BE2C (cell line): ENCODE results near the gene SH2D5.

Source experiments
- DNase-seq: peaks from one replicate; pipeline ENCODE4 v3.0.0-alpha.2; 2020
- H3K27me3 ChIP-seq: fragments of 250-450 bp; sonication (Bioruptor Pico); 2 replicates; pipeline ENCODE4 v1.5.1; 2020; ENCODE audit warnings: mild to moderate bottlenecking
- H3K36me3 ChIP-seq: fragments of 250-450 bp; sonication (Bioruptor Pico); 2 replicates; pipeline ENCODE4 v1.5.1; 2020; ENCODE audit warnings: mild to moderate bottlenecking
- H3K4me1 ChIP-seq: fragments of 250-450 bp; sonication (Bioruptor Pico); 2 replicates; pipeline ENCODE4 v1.5.1; 2020
- H3K4me3 ChIP-seq: 2 replicates; pipeline ENCODE4 v1.5.1; 2011; ENCODE audit warnings: low read depth, low read length
- H3K9me3 ChIP-seq: fragments of 250-450 bp; sonication (Bioruptor Pico); 2 replicates; pipeline ENCODE4 v1.5.1; 2020
- TF ChIP-seq, protein P1 (sequence below): IDR thresholded peaks from 2 replicates; pipeline ENCODE4 v1.5.1; 2012; ENCODE audit warnings: mild to moderate bottlenecking, low read depth, low read length

SH2D5 gene

DNA sequence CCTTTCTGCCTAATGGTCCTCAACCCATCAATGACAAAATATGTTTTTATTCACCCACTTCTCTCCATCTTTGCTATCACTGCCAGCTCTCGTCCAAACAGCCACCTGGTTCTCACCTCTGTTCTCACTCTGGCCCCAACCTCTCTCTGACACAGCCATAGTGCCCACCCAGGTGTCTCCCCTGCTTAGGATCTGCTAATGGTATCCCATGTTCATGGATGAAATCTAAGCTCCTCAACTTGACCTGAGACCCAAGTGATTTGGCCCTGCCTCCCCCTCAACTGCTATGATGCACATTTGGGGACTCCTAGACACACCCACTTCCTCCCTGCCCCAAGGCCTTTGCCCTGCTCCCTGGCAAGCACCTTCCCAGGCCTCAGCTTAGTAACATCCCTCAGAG, 40.6 kb downstream of the SH2D5 start:
- Histone ChIP-seq H3K4me3 (no peak overlapping the region), H3K27me3 (no peaks in the 10 kb centered on the region), H3K4me1 (no peaks in the 10 kb centered on the region), H3K36me3 (no peaks in the 10 kb centered on the region), H3K9me3 (no peaks in the 10 kb centered on the region)
- DNase-seq: no peak
- TF ChIP-seq, protein P1, sequence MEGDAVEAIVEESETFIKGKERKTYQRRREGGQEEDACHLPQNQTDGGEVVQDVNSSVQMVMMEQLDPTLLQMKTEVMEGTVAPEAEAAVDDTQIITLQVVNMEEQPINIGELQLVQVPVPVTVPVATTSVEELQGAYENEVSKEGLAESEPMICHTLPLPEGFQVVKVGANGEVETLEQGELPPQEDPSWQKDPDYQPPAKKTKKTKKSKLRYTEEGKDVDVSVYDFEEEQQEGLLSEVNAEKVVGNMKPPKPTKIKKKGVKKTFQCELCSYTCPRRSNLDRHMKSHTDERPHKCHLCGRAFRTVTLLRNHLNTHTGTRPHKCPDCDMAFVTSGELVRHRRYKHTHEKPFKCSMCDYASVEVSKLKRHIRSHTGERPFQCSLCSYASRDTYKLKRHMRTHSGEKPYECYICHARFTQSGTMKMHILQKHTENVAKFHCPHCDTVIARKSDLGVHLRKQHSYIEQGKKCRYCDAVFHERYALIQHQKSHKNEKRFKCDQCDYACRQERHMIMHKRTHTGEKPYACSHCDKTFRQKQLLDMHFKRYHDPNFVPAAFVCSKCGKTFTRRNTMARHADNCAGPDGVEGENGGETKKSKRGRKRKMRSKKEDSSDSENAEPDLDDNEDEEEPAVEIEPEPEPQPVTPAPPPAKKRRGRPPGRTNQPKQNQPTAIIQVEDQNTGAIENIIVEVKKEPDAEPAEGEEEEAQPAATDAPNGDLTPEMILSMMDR: no peak

DNA sequence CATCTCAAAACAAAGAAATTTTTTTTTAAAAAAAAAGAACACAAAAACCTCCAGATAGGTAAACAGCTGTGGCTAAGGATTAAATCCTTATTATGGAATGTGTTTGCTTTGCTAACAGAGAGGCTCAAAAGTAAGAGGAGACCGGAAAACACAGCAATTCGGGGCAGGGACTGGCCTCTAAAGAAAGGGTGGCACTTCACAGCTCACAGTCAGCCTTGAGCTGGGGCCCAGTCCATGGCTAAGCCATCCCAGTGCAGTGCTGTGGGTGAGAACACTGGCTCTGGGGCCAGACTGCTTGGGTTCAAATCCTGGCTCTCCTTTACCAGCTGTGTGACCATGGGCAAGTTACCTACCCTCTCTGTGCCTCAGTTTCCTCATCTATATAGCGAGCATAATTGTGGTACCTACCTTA, 42.9 kb downstream of the SH2D5 start:
- H3K4me3 ChIP-seq: no peak overlapping the region
- H3K9me3 ChIP-seq: no peaks in the 10 kb centered on the region
- TF ChIP-seq, protein P1: no peak
- DNase-seq: no peak
- no peaks in the 10 kb centered on the region for H3K27me3 ChIP-seq
- H3K36me3 ChIP-seq: no peaks in the 10 kb centered on the region
- no peaks in the 10 kb centered on the region for H3K4me1 ChIP-seq

DNA sequence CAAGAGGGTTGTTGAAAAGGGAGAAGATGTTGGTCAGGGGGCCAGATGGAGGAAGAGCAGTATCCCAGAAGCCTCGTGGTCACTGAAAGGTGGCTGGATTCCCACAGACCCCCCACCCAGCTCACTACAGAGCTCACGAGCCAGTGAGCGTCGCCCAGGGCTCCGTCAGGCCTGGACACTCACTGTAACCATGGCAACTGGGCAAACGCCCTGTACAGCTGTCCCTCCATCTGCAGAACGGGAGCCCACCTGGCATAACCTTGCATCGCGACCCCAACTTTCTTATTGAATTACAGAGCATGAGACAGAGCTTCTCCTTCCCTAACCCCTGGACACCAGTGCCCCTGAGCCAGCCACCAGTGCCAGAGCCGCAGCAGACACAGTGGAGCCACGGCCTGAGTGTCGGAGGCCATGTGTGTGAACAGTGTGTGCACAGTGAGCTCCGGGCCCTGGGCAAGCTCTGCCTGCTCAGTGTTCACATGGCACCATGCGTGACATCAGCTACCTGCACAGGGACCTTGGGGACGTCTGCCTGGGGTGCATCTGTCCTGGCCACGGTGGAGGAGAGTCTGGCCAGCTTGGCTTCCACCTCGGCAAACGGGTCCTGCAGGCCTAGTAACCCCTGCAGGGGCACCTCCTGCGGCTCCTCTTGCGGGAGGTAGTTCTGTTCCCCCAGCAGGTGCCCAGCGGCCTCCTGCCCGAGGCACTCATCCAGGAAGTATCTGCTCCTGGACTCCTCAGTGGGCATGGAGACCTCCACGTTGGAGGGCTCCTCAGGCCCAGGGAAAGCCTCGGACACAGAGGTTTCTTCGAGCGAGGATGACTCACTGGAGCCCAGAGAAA, 45.4 kb downstream of the SH2D5 start:
- Histone ChIP-seq H3K4me3 (no peak overlapping the region), H3K4me1 (no peaks in the 10 kb centered on the region), H3K9me3 (no peaks in the 10 kb centered on the region), H3K36me3 (no peaks in the 10 kb centered on the region), H3K27me3 (no peaks in the 10 kb centered on the region)
- DNase-seq: no peak
- TF ChIP-seq, protein P1: no peak

DNA sequence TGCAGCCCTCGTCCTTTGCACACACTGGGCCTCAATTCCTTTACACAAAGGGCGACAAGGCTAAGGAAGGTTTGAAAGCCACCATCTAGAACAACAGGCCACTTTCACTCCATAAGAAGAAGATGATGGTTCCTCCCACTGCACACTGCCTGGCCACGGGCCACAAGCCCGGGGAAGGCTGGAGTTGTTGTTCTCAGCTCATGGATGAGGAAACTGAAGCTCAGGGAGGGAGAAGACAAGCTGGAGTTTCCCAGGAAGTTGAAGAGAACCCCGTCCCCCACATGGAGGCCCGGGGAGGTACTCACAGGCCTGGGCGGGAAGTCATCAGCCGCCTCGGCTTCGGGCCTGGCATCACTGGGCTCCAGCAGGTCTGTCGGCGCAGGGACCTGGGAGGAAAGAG, 46.8 kb downstream of the SH2D5 start:
- H3K27me3 ChIP-seq: no peaks in the 10 kb centered on the region

DNA sequence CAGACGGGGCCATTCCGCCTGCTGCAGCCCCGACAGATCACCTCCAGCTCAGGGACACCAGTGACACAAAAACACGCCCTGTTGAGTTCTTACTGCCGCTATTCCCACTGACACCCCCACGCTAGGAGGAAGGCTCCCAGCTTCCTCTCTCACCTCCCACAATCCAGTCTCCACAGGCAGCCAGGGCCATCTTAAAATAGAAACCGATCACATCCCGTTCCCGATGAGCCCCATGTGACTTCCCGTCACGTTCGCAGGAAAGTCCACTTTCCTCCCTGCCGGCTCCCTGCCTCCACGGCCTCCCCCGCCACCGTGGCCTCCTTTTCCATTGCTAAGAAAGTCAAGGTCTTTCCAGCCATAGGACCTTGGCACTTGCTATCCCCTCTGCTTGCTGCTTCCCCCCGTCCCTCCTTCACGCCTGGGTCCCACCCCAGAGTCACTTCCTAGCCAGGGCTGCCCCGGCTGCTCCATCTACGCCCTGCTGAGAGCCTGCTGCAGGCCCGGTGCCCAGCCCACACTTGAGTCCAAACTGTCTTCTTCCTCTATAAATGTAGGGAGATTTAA, 47.3 kb downstream of the SH2D5 start:
- no peaks in the 10 kb centered on the region for H3K4me1 ChIP-seq
- no peak for DNase-seq

More for the DNA sequence above, 46.8 kb downstream of the SH2D5 start:
- no peaks in the 10 kb centered on the region for H3K4me1 ChIP-seq
- TF ChIP-seq, protein P1: no peak
- no peaks in the 10 kb centered on the region for H3K9me3 ChIP-seq
- H3K4me3 ChIP-seq: no peak overlapping the region
- DNase-seq: no peak
- no peaks in the 10 kb centered on the region for H3K36me3 ChIP-seq

More for the DNA sequence above, 47.3 kb downstream of the SH2D5 start:
- Histone ChIP-seq H3K4me3 (no peak overlapping the region), H3K9me3 (no peaks in the 10 kb centered on the region), H3K36me3 (no peaks in the 10 kb centered on the region), H3K27me3 (no peaks in the 10 kb centered on the region)
- TF ChIP-seq, protein P1: no peak
